H1 (cell line): ENCODE measurements around the gene ZBTB7B. TPM values are rescaled to one million over a fixed set of nuclear protein-coding genes. Genes with fewer than 3 reads are reported as not detected.

Experiments
- CTCF ChIA-PET: fragments of 300-600 bp; sonication (Branson Sonifier 250); formaldehyde crosslinking; loops from one replicate; lab custom pipeline; 2021; ENCODE audit not compliant: partially characterized antibody; lab: Charles Lee
- POLR2A ChIA-PET: fragments of 300-600 bp; sonication (Branson Sonifier 250); formaldehyde crosslinking; loops from one replicate; lab custom pipeline; 2021; ENCODE audit warnings: inconsistent platforms; ENCODE audit not compliant: partially characterized antibody; lab: Charles Lee
- DNase-seq, 2 experiments: peaks; one replicate each; pipeline versions ENCODE4 v3.0.0 to v3.0.0-alpha.2; 2010 to 2022; ENCODE audit warnings: low spot score in 2 of 2, low read depth in 1 of 2, mixed read lengths in 1 of 2
- FAIRE-seq: peaks from 2 replicates; lab custom pipeline; 2011; peaks lifted over from hg19 to GRCh38; lab: Jason Lieb, UNC
- H2AFZ ChIP-seq: 2 replicates; pipeline ENCODE4 v1.8.1; 2012; ENCODE audit warnings: low read length, inconsistent platforms
- H2AK5ac ChIP-seq: 2 replicates; pipeline ENCODE4 v1.6.1; 2013; ENCODE audit warnings: low read depth, low read length
- H2BK120ac ChIP-seq: replicated peaks from 2 replicates; pipeline ENCODE3; 2013; ENCODE audit warnings: low read depth, low read length, inconsistent platforms
- H2BK12ac ChIP-seq: 2 replicates; pipeline ENCODE4 v1.6.1; 2013; ENCODE audit warnings: low read depth, low read length
- H2BK15ac ChIP-seq: 2 replicates; pipeline ENCODE4 v1.6.1; 2013; ENCODE audit warnings: low read length
- H2BK20ac ChIP-seq: 2 replicates; pipeline ENCODE4 v1.6.1; 2013; ENCODE audit warnings: low read length
- H2BK5ac ChIP-seq: 2 replicates; pipeline ENCODE4 v1.6.1; 2013; ENCODE audit warnings: low read depth, low read length
- H3K14ac ChIP-seq: 2 replicates; pipeline ENCODE4 v1.6.1; 2013; ENCODE audit warnings: inconsistent platforms; ENCODE audit not compliant: insufficient read length
- H3K18ac ChIP-seq: 2 replicates; pipeline ENCODE4 v1.6.1; 2013; ENCODE audit warnings: low read length; ENCODE audit errors: extremely low read depth
- H3K23ac ChIP-seq: 2 replicates; pipeline ENCODE4 v1.6.1; 2013; ENCODE audit warnings: inconsistent platforms; ENCODE audit not compliant: insufficient read length
- H3K23me2 ChIP-seq: 2 replicates; pipeline ENCODE4 v1.6.1; 2013; ENCODE audit warnings: low read depth, low read length
- H3K27ac ChIP-seq: 2 replicates; pipeline ENCODE4 v1.6.1; 2011; ENCODE audit warnings: low read depth, low read length, inconsistent platforms
- H3K27me3 ChIP-seq, 4 experiments: replicated peaks in 1 of 4; 1 replicate in 1 of 4; 2 replicates in 3 of 4; pipeline versions ENCODE4 v1.6.1 to v1.8.1; 2011 to 2013; ENCODE audit warnings: low read length in 3 of 4, mild to moderate bottlenecking in 3 of 4, inconsistent platforms in 2 of 4, mixed read lengths in 2 of 4, moderate library complexity in 1 of 4; ENCODE audit not compliant: control insufficient read depth in 3 of 4, insufficient read depth in 3 of 4; ENCODE audit errors: extremely low read depth in 1 of 4
- H3K36me3 ChIP-seq, 4 experiments: 2 replicates each; pipeline versions ENCODE4 v1.6.1 to v1.8.1; 2011 to 2013; ENCODE audit warnings: mild to moderate bottlenecking in 4 of 4, low read length in 3 of 4, moderate library complexity in 2 of 4, control low read depth in 1 of 4, inconsistent platforms in 1 of 4; ENCODE audit not compliant: insufficient read depth in 4 of 4, control insufficient read depth in 2 of 4
- H3K4ac ChIP-seq: replicated peaks from 2 replicates; pipeline ENCODE3; 2013; ENCODE audit warnings: low read length, low read depth, mixed read lengths, inconsistent platforms; ENCODE audit not compliant: insufficient read length
- H3K4me1 ChIP-seq, 4 experiments: replicated peaks in 1 of 4; 1 replicate in 1 of 4; 2 replicates in 3 of 4; pipeline versions ENCODE4 v1.6.1 to v1.8.1; 2011 to 2013; ENCODE audit warnings: low read length in 3 of 4, inconsistent platforms in 2 of 4, mixed read lengths in 1 of 4; ENCODE audit not compliant: insufficient read depth in 4 of 4, control insufficient read depth in 3 of 4
- H3K4me2 ChIP-seq, 2 experiments: 2 replicates each; pipeline versions ENCODE4 v1.6.1 to v1.8.1; 2011 to 2013; ENCODE audit warnings: low read depth in 2 of 2, low read length in 2 of 2, control low read depth in 1 of 2, inconsistent platforms in 1 of 2, mild to moderate bottlenecking in 1 of 2; ENCODE audit not compliant: insufficient read depth in 1 of 2
- H3K4me3 ChIP-seq, 4 experiments: fragments of 200-600, 300-600 bp in 1 of 4; sonication (generic), shearing (Covaris generic), sonication (Bioruptor Twin) in 1 of 4; 2 replicates each; pipeline versions ENCODE4 v1.5.1 to v1.8.1; 2011 to 2016; ENCODE audit warnings: low read length in 4 of 4, low read depth in 3 of 4, control low read depth in 2 of 4, inconsistent platforms in 2 of 4, mild to moderate bottlenecking in 2 of 4, mixed read lengths in 1 of 4, moderate library complexity in 1 of 4; ENCODE audit not compliant: insufficient read depth in 2 of 4; ENCODE audit errors: extremely low read depth in 1 of 4
- H3K56ac ChIP-seq: replicated peaks from 2 replicates; pipeline ENCODE3; 2013; ENCODE audit warnings: low read depth, mild to moderate bottlenecking, mixed read lengths, low read length, inconsistent platforms; ENCODE audit not compliant: insufficient read length
- H3K79me1 ChIP-seq: 2 replicates; pipeline ENCODE4 v1.6.1; 2013; ENCODE audit warnings: low read depth, low read length, control low read depth
- H3K79me2 ChIP-seq, 2 experiments: 2 replicates each; pipeline versions ENCODE4 v1.6.1 to v1.8.1; 2012 to 2013; ENCODE audit warnings: low read length in 2 of 2, mild to moderate bottlenecking in 2 of 2, inconsistent platforms in 1 of 2; ENCODE audit not compliant: insufficient read depth in 2 of 2, control insufficient read depth in 1 of 2
- H3K9ac ChIP-seq, 4 experiments: replicated peaks in 1 of 4; 1 replicate in 1 of 4; 2 replicates in 3 of 4; pipeline versions ENCODE4 v1.6.1 to v1.8.1; 2011 to 2013; ENCODE audit warnings: low read depth in 3 of 4, low read length in 3 of 4, control low read depth in 2 of 4, mild to moderate bottlenecking in 2 of 4, moderate library complexity in 2 of 4, inconsistent platforms in 1 of 4; ENCODE audit errors: extremely low read depth in 1 of 4
- H3K9me3 ChIP-seq, 2 experiments: 2 replicates each; pipeline versions ENCODE4 v1.6.1 to v1.8.1; 2012 to 2013; ENCODE audit warnings: mild to moderate bottlenecking in 2 of 2, moderate library complexity in 2 of 2, control low read depth in 1 of 2, inconsistent platforms in 1 of 2, low read depth in 1 of 2, low read length in 1 of 2, mixed read lengths in 1 of 2; ENCODE audit not compliant: insufficient read depth in 2 of 2
- H4K20me1 ChIP-seq, 2 experiments: replicated peaks in 1 of 2; 2 replicates each; pipeline versions ENCODE3 to v1.8.1; 2011 to 2013; ENCODE audit warnings: inconsistent platforms in 2 of 2, low read length in 2 of 2, mild to moderate bottlenecking in 1 of 2; ENCODE audit not compliant: insufficient read depth in 2 of 2, control insufficient read depth in 1 of 2
- H4K5ac ChIP-seq: 2 replicates; pipeline ENCODE4 v1.6.1; 2013; ENCODE audit warnings: low read length, low read depth, mixed read lengths, inconsistent platforms; ENCODE audit not compliant: insufficient read length
- H4K8ac ChIP-seq: 2 replicates; pipeline ENCODE4 v1.8.0; 2013; ENCODE audit warnings: mild to moderate bottlenecking, moderate library complexity, low read length, inconsistent platforms; ENCODE audit not compliant: insufficient read depth; ENCODE audit errors: extremely low read depth
- H4K91ac ChIP-seq: replicated peaks from 2 replicates; pipeline ENCODE3; 2013; ENCODE audit warnings: low read length, mixed read lengths, inconsistent platforms; ENCODE audit not compliant: insufficient read length
- TAF7 ChIP-seq: optimal IDR thresholded peaks from 2 replicates; pipeline ENCODE3; 2011; ENCODE audit warnings: low read depth, mild to moderate bottlenecking, inconsistent platforms, low read length, moderate library complexity, borderline replicate concordance
- WGBS, 2 experiments: shearing (Covaris generic) in 1 of 2; methylation state at CpG; one replicate each; pipeline versions ENCODE4 v1.1.6 to v1.1.7; 2013 to 2015; ENCODE audit warnings: low lambda C conversion rate in 2 of 2, mixed read lengths in 2 of 2, inconsistent platforms in 1 of 2, low coverage in 1 of 2, missing lambda C conversion rate in 1 of 2; ENCODE audit not compliant: insufficient replicate concordance in 2 of 2, insufficient coverage in 1 of 2, insufficient read length in 1 of 2; ENCODE audit errors: extremely low coverage in 1 of 2, missing lambda C conversion rate in 1 of 2; 5-methylcytosine and 5-hydroxymethylcytosine counted together
- polyA plus RNA-seq, 7 experiments: library from polyadenylated mRNA; depleted of rRNA in 3 of 7; stranded (reverse) in 5 of 7; unstranded in 2 of 7; fragments of >200 nt in 5 of 7; fragments of 200-250 nt in 2 of 7; gene quantifications; 1 replicate in 5 of 7; 2 replicates in 1 of 7; 4 replicates in 1 of 7; pipeline versions ENCODE4 v1.2.1 to v1.2.3, GENCODE V29; 2011 to 2013; ENCODE audit warnings: missing spikeins in 2 of 7, mixed read lengths in 2 of 7
- total RNA-seq: library from RNA; stranded (reverse); fragmentation: NEBNext Ultra II Directional; extraction: Animal tissue kit (Norgen Biotek cat#: 25700); gene quantifications from 2 replicates; pipeline ENCODE4 v1.2.1, GENCODE V29; 2021

ZBTB7B gene
- total and polyA plus RNA-seq, 2 of the 8 experiments (the other 6 are each of a cell fraction or from before 2014, with no cell fraction given), result 24.5 to 36.9 TPM

- Histone ChIP-seq H2AFZ (no peak overlapping the region), H2BK20ac (no peak overlapping the region), H3K56ac (no peak overlapping the region), H3K27ac (peak overlapping the region; percentile 58; the same call in 1 of the 2 replicates), H2BK12ac (no peak overlapping the region), H3K23me2 (no peaks in the 10 kb centered on the region; the same call in 1 of the 2 replicates), H3K79me1 (peaks cover 4% of the 10 kb centered on the region; the same call in 1 of the 2 replicates), H3K14ac (no peak overlapping the region), H3K36me3 (peaks cover 9 to 33% (median 26%) of the 10 kb centered on the region in 4 experiments), H3K18ac (no peak overlapping the region), H3K27me3 (no peaks in the 10 kb centered on the region), H3K4me1 (peaks cover 0 to 7% (median 3%) of the 10 kb centered on the region in 4 experiments; a peak in 3 of 7 replicates), H3K4me3 (no peak overlapping the region), H4K20me1 (peaks cover 10 to 17% of the 10 kb centered on the region in 2 experiments), H4K5ac (no peak overlapping the region), H2BK5ac (no peak overlapping the region), H3K9me3 (no peaks in the 10 kb centered on the region), H3K4ac (no peak overlapping the region), H2BK15ac (no peak overlapping the region), H4K8ac (no peak overlapping the region), H3K23ac (no peak overlapping the region), H3K79me2 (peaks cover 0 to 16% of the 10 kb centered on the region in 2 experiments; a peak in 2 of 4 replicates), H4K91ac (no peak overlapping the region), H3K9ac (peak overlapping the region in 1 of 4 experiments; percentile 50; a peak in 2 of 7 replicates), H2AK5ac (no peak overlapping the region; the same call in 1 of the 2 replicates), H3K4me2 (no peak overlapping the region), H2BK120ac (no peak overlapping the region)
- FAIRE-seq (no peak), DNase-seq (peak in 1 of 2 experiments; percentile 58)
- ChIA-PET POLR2A (interaction anchor here (0.6 to 42.8 kb wide), 15 partner anchors 11 to 461 kb away, joined by 3 to 702 read pairs (median 5); partner anchors contain the start of genes ADAM15, CKS1B, EFNA4 and FLAD1), CTCF (interaction anchor here (1.1 to 14.0 kb wide), 11 partner anchors 11 to 180 kb away, joined by 3 to 334 read pairs (median 15); partner anchors contain the start of genes ADAM15, CKS1B, EFNA4 and FLAD1)
- WGBS, 2 experiments, result 89% methylated on average over 14 of the region's 14 CpGs; no CpG with 5 or more reads in 1 of the 2 experiments
- TF ChIP-seq TAF7, result no peak
Observed at GRCh38 chr1:154992721-154993571, 9.7 kb upstream of the ZBTB7B start.
